Activated CD8-positive, alpha-beta T cell treated with anti-CD3 and anti-CD28 coated beads for 36 hours (primary cell): ENCODE data around the gene MPC1. TPM values are rescaled to one million over a fixed set of nuclear protein-coding genes. Genes with fewer than 3 reads are reported as not detected.

Source experiments
- ATAC-seq: fragments of 200-7000 bp; cut with Tn5 transposase; one replicate; pipeline ENCODE4 v1.10.0; 2021; ENCODE audit warnings: mild to moderate bottlenecking, moderate library complexity
- CTCF ChIA-PET: fragments of 350-600 bp; sonication (Branson Sonifier 250); formaldehyde crosslinking; loops from one replicate; lab custom pipeline; 2021; ENCODE audit warnings: antibody characterized with exemption; lab: Charles Lee
- POLR2A ChIA-PET: fragments of 350-600 bp; sonication (Branson Sonifier 250); formaldehyde crosslinking; loops from one replicate; lab custom pipeline; 2021; ENCODE audit warnings: antibody characterized with exemption; lab: Charles Lee
- DNase-seq: peaks from one replicate; pipeline ENCODE4 v3.0.0-alpha.2; 2020
- H3K27ac Mint-ChIP-seq: one replicate; pipeline ENCODE4 v1.8.0; 2021; ENCODE audit warnings: mild to moderate bottlenecking, mixed read lengths
- H3K27me3 Mint-ChIP-seq: one replicate; pipeline ENCODE4 v1.8.0; 2021; ENCODE audit warnings: mixed read lengths
- H3K36me3 Mint-ChIP-seq: one replicate; pipeline ENCODE4 v1.8.0; 2021; ENCODE audit warnings: low read depth, mixed read lengths
- H3K4me1 Mint-ChIP-seq: one replicate; pipeline ENCODE4 v1.8.0; 2021; ENCODE audit warnings: low read depth, mixed read lengths
- H3K4me3 Mint-ChIP-seq: one replicate; pipeline ENCODE4 v1.8.0; 2021; ENCODE audit warnings: mild to moderate bottlenecking, moderate library complexity, mixed read lengths
- H3K9me3 Mint-ChIP-seq: one replicate; pipeline ENCODE4 v1.8.0; 2021; ENCODE audit warnings: mixed read lengths
- CTCF ChIP-seq: fragments of 200-600 bp; IDR thresholded peaks from one replicate; pipeline ENCODE4 v1.8.0; 2022; ENCODE audit warnings: antibody characterized with exemption, mild to moderate bottlenecking
- intact Hi-C: fragments of 100-400 bp; cut with micrococcal nuclease; formaldehyde crosslinking; loops from one replicate; pipeline ENCODE4 v1.10.0; 2022
- total RNA-seq, 2 experiments: library from RNA; stranded (reverse); gene quantifications; one replicate each; pipeline ENCODE4 v1.2.3, GENCODE V29; 2021

The MPC1 gene
- total RNA-seq, 2 experiments from 2014 or later: 17.4 to 20.3 TPM

- H3K4me3 Mint-ChIP-seq: no peak overlapping the region
- H3K27ac Mint-ChIP-seq: no peak overlapping the region
- H3K9me3 Mint-ChIP-seq: no peaks in the 10 kb centered on the region
- ChIA-PET CTCF (interaction anchor here (0.8 to 2.1 kb wide), 4 partner anchors 62 to 85 kb away, joined by 3 to 8 read pairs (median 4); no protein-coding TSS in a partner anchor), POLR2A (no interaction called here)
- H3K27me3 Mint-ChIP-seq: no peaks in the 10 kb centered on the region
- DNase-seq: no peak
- H3K36me3 Mint-ChIP-seq: peaks cover 4% of the 10 kb centered on the region
- no peak for TF ChIP-seq CTCF
- intact Hi-C loops: no loop called here
- H3K4me1 Mint-ChIP-seq: no peaks in the 10 kb centered on the region
- no peak for ATAC-seq
These were observed 63.8 kb downstream of the MPC1 start for GRCh38 chr6:166318649-166319600.

- ATAC-seq: no peak
- TF ChIP-seq CTCF: no peak
- ChIA-PET CTCF (interaction anchor here (0.8 to 2.1 kb wide), 3 partner anchors 63 to 75 kb away, joined by 3 to 8 read pairs (median 4); no protein-coding TSS in a partner anchor), POLR2A (no interaction called here)
- H3K4me3 Mint-ChIP-seq: no peak overlapping the region
- intact Hi-C loops: no loop called here
- H3K4me1 Mint-ChIP-seq: no peaks in the 10 kb centered on the region
- DNase-seq: no peak
- H3K9me3 Mint-ChIP-seq: no peaks in the 10 kb centered on the region
- H3K27ac Mint-ChIP-seq: no peak overlapping the region
- peaks cover 2% of the 10 kb centered on the region for H3K36me3 Mint-ChIP-seq
- H3K27me3 Mint-ChIP-seq: no peaks in the 10 kb centered on the region
These were observed 64.5 kb downstream of the MPC1 start for GRCh38 chr6:166318227-166318626.

GRCh38 chr6:166317261-166318212 is 65.2 kb downstream of the MPC1 start:
- DNase-seq (no peak), ATAC-seq (no peak)
- H3K9me3 Mint-ChIP-seq: no peaks in the 10 kb centered on the region
- intact Hi-C loops: no loop called here
- H3K4me1 Mint-ChIP-seq: no peaks in the 10 kb centered on the region
- ChIA-PET CTCF (interaction anchor here (0.8 to 2.1 kb wide), 4 partner anchors 64 to 75 kb away, joined by 3 to 8 read pairs (median 4); no protein-coding TSS in a partner anchor), POLR2A (no interaction called here)
- TF ChIP-seq CTCF: no peak
- H3K27ac Mint-ChIP-seq: no peak overlapping the region
- no peaks in the 10 kb centered on the region for H3K36me3 Mint-ChIP-seq
- H3K27me3 Mint-ChIP-seq: no peaks in the 10 kb centered on the region
- H3K4me3 Mint-ChIP-seq: no peak overlapping the region

- no peaks in the 10 kb centered on the region for H3K9me3 Mint-ChIP-seq
- no peak for ATAC-seq
- DNase-seq: no peak
- H3K4me1 Mint-ChIP-seq: no peaks in the 10 kb centered on the region
- no peak overlapping the region for H3K27ac Mint-ChIP-seq
- H3K36me3 Mint-ChIP-seq: no peaks in the 10 kb centered on the region
- intact Hi-C loops: no loop called here
- no peak overlapping the region for H3K4me3 Mint-ChIP-seq
- ChIA-PET POLR2A (no interaction called here), CTCF (no interaction called here)
- no peak for TF ChIP-seq CTCF
- no peaks in the 10 kb centered on the region for H3K27me3 Mint-ChIP-seq
These were observed 67.3 kb downstream of the MPC1 start for GRCh38 chr6:166315436-166315835.

Other genes starting within 250 kb of the MPC1 start
- gene TBXT, start 215.1 kb downstream of the MPC1 start, total RNA-seq: not detected
- under 1 TPM; 0.23 to 0.27 TPM for gene PRR18, start 74.5 kb downstream of the MPC1 start, total RNA-seq
- 10 to 100 TPM; 39.0 to 42.6 TPM for gene SFT2D1, start 40.4 kb downstream of the MPC1 start, total RNA-seq
- under 1 TPM in 1 of 2 experiments, not detected in 1; 0.45 TPM for gene RAMACL, start 203.7 kb upstream of the MPC1 start, total RNA-seq
- 1 to 10 TPM; 5.8 TPM for gene RPS6KA2, start 244.3 kb upstream of the MPC1 start, total RNA-seq